Sigmoid colon (tissue), 4 donors: ENCODE results near the gene MAP3K15.
"Not testable (repeated sequence)": the region's sequence is repeated elsewhere in the genome, so short reads cannot be mapped to it uniquely, and the experiment has no call there.

ENCODE experiments used
- CTCF ChIP-seq, 4 experiments: fragments of 450-650 bp in 3 of 4; fragments of 200-600 bp in 1 of 4; IDR thresholded peaks; one replicate each; pipeline ENCODE4 v1.5.1; 2016 to 2019; ENCODE audit warnings: antibody characterized with exemption in 4 of 4, mild to moderate bottlenecking in 3 of 4, moderate library complexity in 2 of 4
- POLR2AphosphoS5 ChIP-seq, 4 donors: sonication (generic); formaldehyde crosslinking; IDR thresholded peaks; one replicate each; pipeline ENCODE4 v1.6.1; 2017; ENCODE audit warnings: antibody characterized with exemption in 4 of 4

- not testable (repeated sequence) for TF ChIP-seq POLR2AphosphoS5, CTCF (IDR thresholded peaks at IDR 0.05)
Measured at GRCh38 chrX:19468383-19468782, 46.9 kb downstream of the MAP3K15 start.
